HG03064 (cell line): ENCODE data around the gene S100A6.
"Not testable (repeated sequence)": the region's sequence is repeated elsewhere in the genome, so short reads cannot be mapped to it uniquely, and the experiment has no call there.

Experiments
- ATAC-seq: cut with Tn5 transposase; IDR thresholded peaks from one replicate; pipeline ENCODE4 v1.9.1; 2021; ENCODE audit warnings: low read depth; ENCODE audit not compliant: unreplicated experiment

S100A6 gene

DNA sequence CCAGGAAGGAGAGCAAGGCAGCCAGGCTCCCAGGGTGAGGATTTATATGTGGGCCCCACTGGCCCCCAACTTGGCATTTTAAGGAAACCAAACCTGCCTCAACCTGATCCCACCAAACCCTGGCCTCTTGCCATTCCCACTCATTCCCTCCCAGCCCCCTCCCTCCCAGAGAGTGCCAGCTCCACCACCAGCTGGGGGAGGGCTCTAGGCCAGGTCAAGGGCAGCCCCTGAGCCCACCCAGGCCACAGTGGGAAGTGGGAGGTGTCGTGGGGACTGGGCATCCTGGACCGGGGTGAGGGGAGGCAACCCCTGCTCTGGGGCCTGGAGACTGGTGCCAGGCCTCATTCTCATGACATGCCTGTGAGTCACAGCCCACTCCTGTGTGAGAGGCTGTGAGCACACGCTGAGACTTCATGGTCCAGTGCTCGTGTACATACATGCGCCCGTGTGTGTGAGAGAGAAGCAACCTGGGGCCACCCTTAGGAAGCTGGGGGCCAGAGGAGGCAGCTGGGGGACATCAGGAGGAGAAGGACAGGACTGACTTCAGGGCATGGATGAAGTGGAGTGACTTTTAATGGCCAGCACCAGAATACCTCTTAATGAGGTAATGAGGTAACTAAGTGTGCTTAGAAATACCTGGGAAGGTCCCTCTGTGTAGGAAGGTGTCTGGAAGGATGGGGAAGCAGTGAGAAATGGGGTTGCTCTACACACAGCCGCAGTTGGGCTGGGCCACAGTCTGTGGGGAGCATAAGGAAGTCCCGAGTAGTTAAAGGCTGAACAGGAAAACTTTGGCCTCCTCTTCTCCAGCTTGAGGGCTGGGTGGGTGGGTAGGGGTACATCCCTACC lies 30.0 kb upstream of the S100A6 start, which contains the start of gene S100A2:
S100A2 (minus strand) TSS at position 316 of the 846 bp plus-strand sequence. CDS start 1,967 bp downstream, outside the sequence.
- ATAC-seq = no peak

DNA sequence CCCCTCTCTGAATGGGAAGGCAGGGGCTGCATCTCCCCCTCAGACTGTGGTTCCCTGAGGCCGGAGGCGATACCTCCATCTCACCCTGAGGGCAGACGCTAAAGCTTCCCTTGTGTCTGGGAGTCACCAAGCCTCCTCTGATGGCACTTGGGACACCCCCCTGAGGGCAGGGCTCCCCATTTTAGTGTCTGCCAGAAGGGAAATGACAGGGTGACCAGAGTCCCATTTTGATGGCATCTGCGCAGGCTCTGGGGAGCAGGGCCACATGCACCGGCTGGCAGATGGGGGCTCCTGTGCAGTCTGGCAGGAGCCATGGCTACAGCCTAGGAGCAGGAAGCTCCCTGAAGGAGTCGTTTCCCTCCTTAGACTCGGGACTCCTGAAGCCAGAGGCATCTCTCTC lies 28.2 kb upstream of the S100A6 start:
- no peak for ATAC-seq

DNA sequence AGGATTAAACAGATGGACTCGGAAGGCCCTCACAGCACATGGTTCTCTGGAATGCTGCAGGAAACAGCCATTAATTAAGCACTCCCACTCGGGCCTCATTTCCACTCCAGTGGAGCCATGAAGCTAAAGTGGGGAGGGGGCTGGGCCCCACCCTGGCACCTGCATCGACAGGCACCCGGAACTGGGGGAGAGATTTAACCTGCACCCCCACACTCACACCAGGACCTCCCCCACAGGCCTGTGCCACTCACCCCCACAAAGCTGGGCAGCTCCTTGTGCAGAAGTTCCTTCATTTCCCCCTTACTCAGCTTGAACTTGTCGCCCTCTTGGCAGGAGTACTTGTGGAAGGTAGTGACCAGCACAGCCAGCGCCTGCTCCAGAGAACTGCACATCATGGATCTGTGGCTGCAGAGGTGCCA lies 27.7 kb upstream of the S100A6 start:
- ATAC-seq = no peak

DNA sequence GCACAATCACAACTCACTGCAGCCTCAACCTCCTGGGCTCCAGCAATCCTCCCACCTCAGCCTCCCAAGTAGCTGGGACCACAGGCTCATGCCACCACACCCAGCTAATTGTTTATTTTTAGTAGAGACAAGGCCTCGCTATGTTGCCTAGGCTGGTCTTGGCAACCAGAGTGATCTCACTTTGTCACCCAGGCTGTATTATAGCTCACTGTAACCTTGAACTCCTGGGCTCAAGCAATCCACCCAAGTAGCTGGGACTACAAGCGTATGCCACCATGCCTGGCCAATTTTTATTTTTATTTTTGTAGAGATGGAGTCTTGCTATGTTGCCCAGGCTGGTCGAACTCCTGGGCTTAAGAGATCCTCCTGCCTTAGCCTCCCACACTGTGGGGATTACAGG lies 26.2 kb upstream of the S100A6 start:
- not testable (repeated sequence) for ATAC-seq

DNA sequence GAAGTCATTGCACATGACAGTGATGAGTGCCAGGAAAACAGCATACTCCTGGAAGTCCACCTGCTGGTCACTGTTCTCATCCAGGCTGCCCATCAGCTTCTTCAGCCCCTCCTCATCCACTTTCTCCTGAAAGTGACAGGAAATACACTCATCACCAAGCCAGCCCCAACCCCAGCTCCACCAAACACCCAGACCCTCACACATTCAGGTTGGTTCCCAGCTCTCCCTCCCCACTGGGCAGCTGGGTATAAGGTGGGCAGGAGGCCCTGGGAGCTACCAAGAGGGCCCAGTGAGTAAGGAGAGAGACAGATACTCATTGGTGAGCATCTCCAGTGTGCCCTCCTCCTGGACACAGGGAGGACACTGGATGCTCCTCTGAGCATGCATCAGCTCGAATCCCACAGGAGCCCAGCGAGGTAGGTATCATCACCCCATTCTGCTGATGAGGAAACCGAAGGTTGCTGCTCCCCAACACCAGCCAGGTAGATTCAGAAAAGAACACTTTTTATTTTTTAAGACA lies 25.7 kb upstream of the S100A6 start:
- no peak for ATAC-seq

DNA sequence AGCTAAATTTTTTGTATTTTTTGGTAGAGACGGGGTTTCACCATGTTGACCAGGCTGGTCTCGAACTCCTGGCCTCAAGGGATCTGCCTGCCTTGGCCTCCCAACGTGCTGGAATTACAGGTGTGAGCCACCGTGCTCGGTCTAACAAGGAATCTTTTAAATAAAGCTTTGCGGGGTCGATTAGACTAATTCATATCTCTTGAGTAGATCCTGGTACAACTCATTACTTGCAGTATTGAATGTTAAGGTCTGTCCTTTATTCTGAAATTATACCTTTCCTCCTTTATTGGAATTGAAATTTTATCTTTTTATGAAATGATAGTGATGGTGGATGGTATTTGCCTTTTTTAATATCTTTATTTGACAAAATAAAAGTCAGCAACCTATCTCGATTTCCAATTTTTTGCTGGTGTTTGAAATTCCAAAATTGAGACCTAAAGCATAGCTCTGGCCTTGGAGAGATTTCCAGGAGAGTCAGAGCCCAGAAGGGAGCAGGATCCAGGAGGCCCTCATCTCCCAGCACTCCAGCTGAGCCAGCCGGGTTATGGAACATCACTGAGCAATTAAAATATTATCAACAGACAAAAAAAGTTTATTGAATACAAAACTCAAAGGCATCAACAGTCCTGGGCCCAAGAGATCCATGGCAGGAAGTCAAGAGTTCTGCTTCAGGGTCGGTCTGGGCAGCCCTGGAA lies 25.1 kb upstream of the S100A6 start:
- ATAC-seq = no peak

DNA sequence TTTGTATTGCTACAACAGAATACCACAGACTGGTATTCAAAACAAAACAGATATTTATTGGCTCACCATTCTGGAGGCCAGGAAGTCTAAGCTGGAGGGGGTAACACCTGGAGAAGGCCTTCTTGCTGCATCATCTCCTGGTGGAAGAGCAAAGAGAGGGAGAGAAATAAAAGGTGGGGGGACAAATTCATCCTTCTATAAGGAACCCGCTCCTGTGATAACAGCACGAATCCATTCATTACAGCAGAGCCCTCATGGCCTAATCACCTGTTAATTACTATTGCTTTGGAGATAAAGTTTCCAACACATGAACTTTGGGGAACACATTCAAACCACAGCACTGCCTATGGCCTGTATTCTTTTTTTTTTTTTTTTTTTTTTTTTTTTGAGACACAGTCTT lies 24.4 kb upstream of the S100A6 start:
- no peak for ATAC-seq

DNA sequence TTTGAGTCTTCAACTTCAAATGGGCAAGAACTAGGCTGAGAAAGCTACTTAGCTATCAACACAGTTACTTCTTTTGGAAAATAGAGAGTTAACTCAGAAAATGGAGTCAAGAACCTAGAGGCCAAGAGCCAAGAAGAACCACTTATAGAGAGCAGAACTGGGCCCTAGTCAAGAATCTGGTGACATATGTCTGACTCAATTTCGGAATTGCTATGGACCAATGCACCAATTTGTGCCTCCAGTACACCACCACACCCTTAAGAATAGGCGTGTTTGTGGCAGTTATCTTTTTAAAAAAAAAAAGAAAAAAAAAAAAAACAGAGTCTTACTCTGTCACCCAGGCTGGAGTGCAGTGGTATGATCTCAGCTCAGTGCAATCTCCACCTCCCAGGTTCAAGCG lies 22.1 kb upstream of the S100A6 start:
- no peak for ATAC-seq

DNA sequence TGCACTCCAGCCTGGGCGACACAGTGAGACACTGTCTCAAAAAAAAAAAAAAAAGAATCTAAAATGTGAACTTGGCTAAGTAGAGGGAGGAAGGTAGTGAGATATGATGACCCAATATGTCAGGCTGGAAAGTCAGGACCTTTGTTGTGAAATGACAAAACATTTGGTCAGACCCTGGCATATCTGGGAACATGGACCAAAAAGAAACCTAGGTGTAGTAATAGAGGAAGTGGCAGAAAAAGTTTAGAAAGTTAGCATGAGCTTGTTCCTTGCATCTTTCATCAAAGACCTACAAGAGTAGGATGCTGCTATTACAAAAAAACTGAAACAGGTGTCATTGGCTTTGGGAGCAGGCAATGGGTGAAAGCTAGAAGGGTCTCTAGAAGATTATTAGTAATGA lies 20.6 kb upstream of the S100A6 start:
- no peak for ATAC-seq

DNA sequence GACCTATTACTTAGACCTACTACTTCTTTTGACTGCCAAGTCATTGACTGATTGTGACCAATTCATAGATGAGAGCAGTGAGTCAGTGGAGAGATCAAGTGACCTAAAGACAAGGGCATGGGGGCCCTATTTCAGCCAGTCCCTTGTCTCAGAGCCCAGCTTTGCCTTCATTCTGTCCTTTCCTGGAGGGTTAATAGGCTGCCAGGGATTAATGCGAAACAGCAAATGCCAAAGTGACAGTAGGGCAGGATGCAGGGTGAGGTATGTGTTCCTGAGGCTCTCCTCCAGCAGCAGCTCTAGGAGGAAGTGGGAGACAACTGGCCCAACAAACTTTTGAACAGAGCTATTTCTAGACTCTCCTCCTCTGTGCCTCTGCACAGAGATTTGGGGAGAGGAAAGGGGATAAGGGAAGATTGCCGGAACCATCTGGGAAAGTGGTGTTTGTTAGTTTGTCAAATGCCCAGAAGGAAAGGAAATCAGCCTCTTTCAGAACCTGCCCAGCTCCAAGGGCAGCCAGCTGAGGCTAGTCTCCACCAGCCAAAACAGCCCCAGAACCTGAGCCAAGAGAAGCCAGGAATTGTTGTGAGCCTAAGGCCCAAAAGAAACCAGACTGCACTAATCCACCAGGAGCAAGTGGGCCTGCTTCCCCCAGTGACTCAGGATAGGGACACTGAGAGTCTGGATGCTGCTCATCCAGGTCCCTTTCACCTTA lies 18.2 kb upstream of the S100A6 start:
- no peak for ATAC-seq

DNA sequence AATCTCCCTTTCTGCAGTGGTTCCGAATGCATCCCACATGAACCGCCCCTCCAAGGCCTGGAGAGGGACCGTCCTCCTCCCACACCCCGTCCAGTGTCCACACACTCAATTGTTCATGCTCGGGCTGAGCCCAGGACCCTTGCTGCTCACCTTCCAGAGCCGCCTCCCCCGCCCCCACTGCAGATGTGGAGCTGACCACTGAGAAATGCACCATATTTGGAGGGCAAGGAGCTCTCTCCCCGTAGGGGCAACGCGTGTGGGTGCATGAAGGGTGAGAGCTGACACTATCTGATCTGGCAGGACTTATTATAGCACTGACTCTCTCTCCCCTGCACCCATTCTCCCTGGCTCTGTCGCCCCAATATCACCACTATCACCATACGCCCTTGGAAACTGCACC lies 17.3 kb upstream of the S100A6 start:
- ATAC-seq = no peak

DNA sequence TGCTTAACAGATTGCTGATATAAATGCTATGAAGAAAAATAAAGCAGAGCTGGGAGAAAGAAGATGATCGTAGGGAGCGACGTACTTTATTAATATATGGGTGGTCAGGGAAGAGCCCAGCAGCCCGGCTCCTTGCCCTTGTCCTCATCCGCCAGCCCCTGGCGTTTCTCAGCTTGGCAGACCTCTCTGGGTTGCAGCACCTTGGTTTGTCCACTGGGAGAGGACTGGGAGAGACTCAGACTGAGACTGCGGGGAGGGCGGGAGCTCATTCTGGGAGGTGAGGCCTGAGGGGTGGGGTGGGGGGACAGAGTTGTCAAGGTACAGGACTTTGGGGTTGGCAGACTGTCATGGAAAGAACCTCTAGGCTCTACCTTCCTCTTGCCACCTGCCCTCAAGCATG lies 16.5 kb upstream of the S100A6 start:
- ATAC-seq = no peak

DNA sequence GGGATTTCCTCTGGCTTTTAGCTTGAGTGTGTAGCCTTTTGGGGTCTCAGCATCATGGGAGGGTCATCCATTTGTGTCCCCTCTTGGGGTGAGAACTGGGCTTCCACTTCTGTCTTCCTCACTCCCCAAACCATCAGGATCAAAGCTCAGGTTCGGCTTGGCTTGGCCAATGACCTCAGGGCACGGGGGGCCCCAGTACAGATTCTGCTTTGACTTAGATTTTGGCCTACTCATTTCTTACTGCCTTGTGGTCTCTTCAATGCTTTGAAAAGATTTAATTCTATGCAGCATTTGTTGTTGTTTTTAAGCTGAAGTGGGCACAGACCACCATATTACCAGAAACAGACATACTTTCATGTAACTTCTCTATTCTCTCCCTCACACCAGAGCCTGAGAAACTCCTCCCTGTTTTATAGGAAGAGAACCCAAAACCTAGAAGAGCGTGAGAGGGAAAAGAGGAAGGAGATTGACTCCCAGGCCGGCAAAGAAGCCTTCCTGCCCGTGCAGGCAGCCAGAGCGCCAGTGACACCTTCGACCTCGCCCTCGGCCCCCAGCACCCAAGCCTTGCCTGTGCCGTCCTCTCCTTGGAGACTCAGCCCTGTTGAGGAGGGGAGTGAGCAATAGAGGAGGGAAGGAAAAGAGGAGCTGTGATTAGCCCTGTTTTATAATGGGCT lies 15.2 kb upstream of the S100A6 start:
- ATAC-seq = no peak

DNA sequence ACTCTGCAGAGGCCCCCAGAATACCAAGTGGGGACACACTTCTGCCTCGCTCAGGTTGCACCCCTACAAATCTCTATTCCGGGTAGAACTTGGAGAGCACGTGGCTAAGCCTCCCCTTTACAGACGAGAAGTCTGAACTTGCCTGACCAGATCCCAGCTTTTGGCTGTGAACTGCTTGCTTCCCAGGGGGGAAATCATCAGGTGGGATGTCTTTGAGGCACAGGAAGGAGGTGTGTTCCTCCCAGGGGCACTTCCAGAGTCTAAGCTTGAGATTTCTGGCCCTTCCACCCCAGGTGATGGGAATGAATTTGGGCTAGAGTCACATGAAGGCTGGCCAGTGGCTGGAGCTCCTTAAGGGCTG lies 14.6 kb upstream of the S100A6 start:
- ATAC-seq = no peak

DNA sequence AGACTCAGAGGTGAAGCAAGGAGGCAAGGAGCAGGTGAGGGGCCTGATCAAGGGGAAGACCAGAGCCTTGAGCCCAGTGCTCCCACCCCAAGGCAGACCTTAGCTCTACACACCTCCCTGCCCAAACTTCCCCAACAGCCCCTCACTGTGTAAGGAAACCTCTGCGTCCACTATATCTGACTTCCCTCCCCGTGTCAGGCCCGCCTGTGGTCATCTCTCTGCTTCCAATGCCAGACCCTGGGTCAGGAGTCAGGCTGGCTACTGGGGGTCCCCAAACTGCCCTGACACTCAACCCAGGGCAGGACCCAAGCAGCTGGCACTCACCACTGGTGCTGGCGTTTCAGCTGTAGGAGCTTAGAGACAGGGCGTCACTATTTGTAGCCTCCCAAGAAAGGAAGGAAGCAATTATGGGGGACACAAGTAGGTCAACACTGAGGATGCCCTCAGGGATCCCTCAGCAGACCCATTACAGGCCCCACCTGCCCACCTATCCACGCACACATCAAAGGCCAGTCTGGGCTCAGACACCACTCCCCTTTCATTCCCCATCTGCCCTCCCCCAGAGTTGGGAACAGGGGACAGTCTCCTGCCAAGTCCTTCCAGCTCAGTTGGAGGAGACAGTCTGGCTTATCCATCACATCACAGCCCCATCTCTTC lies 14.1 kb upstream of the S100A6 start:
- ATAC-seq = no peak

DNA sequence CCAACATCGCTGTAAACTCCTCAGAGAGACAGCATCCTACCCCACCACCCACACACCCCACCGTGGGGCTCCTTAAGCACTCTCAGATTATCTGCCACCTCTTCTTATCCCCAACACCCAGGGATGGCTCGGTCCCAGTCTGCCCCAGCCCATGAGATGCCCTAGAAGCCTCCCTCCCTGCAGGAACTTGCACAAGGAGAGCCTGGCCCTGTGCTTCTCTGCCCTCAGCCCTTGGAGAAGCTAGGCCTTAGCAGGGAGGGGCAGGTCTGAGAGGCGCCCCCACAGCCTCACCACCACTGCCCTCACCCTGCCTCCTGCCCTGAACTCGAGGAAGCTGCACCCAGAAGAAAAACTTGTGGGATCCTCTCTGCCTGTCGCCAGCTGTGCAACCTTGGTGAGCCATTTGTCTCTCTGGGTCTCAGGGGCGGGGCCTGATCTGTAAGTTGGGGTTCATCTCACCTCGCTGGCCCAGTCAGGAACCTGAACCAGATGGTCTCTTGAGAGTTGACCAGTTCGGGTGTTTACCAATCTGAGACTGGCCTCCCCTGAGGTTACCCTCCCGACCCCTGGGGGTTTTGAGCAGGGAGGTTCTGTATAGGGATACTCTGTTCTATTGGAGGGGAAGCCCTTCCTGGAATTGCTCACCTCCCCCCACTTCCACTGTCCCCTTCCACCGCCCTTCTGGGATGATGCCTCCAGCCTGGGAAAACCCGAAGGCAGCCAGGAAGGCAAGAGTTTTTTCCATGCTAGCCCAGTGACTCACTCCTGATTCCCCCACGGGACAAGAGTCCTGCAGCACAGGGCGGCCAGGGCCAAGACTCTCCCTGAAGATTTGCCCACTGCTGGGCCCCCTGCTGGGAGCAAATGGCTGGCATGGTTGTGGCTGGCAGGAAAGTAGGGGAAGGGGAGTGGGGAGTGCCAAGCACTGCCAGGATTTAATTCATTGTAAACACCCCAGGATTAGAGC lies 13.2 kb upstream of the S100A6 start, which contains the start of gene S100A3:
S100A3 (minus strand) TSS at position 537 of the 967 bp plus-strand sequence. CDS start 773 bp downstream, outside the sequence.
- ATAC-seq = no peak

DNA sequence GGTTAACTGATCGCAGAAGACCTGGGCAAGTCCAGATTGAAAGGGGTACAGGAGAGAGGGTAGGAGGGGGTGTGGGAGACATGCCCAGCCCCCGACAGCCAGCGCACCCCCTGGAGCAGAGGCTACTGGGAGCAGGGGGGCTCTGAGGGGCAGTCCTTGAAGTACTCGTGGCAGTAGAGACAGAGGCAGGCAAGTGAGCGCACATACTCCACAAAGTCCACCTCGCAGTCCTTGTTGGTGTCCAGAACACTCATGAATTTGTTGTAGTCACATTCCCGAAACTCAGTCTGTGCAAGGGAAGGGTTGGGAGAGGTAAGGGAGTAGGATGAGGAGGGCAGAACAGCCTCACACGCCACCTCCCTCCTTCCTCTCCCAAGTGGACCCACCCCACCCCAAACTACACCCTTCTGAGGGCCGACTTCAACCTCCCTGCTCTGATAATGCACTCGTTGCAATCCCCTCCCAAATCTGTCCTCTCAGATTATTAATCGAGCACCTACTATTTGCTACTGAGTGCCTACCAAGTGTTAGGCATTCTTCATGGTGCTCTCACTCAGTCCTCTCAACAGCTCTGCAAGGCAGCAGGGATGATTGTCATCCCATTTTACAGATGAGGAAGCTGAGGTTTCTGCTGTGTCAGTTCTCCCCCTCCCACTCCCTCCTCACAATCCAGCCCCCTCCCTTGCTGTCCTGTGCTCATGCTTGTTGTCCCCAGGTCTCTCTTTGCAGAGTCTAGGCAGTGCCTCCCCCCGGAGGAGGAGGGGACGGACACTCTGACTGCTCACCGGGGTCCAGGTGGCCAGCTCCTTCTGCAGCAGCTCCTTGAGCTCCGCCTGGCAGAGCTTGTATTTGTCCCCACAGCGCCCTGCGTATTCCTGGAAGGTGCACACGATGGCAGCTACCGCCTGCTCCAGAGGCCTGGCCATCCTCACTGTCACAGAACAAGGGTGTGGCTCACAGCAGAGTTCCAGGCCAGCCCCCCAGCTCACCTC lies 12.1 kb upstream of the S100A6 start:
- ATAC-seq = no peak
